NCI-H1417 (cell line): Measurements from ENCODE around the gene TMEM117.
"Not testable (repeated sequence)": the region's sequence is repeated elsewhere in the genome, so short reads cannot be mapped to it uniquely, and the experiment has no call there.

Source experiments
- DNase-seq, 3 experiments: peaks; one replicate each; lab custom pipeline; 2025; lab: John Stamatoyannopoulos, UW

Gene TMEM117

GRCh38 chr12:44223736-44224135 is 387.9 kb downstream of the TMEM117 start:
- DNase-seq: no peak

- no peak for DNase-seq
Observed at GRCh38 chr12:44224399-44225148, 388.7 kb downstream of the TMEM117 start.

- no peak for DNase-seq
Observed at GRCh38 chr12:44225149-44225510, 389.2 kb downstream of the TMEM117 start.

DNA sequence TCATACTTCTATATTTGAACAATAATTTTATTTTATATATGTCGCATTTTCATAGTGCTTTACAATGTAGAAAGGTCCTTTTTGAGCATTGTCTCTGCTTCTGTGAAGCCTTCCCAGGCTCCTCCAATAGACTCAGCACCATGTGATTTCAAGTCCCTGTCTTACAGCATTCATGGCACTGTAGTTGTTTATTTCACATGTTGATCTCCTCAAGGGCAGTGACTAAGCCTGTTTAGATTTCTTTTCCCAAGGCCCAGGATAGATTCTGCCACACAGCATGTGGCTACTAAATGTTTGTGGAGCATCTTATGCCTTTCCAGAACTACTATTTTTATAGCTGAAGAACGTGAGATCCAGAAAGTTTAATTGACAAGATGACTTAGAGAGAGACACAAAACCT is 391.7 kb downstream of the TMEM117 start:
- DNase-seq: no peak

DNA sequence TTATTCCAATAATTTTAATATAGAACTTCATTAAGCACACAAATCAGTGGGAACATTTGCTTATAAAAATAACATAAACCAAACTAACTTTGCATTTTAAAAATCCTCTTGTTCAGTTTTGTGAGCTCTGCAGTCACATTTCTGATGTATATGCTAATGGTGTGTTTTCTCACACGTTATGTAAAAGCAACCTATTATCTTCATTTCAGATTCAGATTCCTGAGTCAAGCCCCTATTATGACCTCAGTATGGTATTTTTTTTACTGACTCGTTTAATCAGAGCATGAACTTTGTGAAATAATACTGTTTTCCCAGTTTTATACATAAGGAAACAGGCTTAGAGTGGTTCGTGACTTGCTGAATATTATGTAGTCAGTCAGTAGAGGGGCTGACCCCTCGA is 394.0 kb downstream of the TMEM117 start:
- DNase-seq: no peak

DNA sequence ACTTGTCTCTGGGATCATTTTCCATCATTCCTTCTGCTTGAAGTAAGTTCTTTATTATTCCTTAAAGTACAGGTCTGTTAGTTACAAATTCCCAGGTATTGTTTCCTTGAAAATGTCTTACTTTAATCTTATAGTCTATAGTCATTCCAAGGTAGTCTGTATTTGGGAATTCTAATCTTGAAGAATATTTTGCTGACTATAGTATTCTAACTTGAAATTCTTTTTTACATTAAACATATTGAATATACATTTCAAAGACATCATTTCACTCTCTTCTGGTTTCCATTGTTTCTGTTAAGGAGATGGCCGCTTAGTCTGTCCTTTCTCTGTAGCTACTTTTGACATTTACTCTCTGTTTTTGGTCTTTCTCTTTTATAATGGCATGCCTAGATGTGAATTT is 399.8 kb downstream of the TMEM117 start:
- no peak for DNase-seq

DNA sequence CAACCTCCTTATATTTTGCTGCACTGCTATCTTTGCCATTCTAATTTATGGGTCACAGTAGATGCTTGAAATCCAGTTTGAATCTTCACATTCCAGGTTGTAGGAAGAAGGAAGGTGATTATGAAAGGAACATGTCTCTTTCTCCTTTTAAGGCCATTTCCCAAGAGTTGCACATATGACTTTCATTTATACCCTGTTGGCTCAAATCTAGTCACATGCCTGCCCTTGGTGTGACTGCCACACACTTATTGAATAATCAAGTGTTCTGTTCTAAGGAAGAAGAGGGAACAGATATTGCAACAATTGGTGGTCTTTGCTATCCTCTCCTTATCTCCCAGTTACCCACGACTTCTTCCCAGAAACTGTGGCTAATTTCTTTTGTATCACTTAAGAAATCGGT is 404.3 kb downstream of the TMEM117 start:
- no peak for DNase-seq

DNA sequence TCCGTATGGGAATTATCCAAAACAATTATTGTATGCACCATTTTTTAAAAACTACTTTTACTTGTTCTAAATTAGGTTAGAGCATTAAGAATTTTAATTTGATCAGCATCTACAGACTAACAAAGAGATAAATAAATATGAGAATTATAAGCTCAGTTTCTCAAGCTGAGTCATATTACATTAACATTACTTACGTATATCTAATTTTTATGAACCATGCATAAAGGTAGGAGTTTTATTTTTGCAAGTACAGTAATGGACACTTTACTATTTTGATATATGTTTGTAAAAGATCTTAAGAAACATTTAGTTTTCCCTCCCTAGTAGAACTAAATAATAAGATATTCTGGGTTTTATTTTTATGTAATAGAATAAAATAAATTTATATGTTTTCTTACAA is 410.1 kb downstream of the TMEM117 start:
- DNase-seq: no peak

DNA sequence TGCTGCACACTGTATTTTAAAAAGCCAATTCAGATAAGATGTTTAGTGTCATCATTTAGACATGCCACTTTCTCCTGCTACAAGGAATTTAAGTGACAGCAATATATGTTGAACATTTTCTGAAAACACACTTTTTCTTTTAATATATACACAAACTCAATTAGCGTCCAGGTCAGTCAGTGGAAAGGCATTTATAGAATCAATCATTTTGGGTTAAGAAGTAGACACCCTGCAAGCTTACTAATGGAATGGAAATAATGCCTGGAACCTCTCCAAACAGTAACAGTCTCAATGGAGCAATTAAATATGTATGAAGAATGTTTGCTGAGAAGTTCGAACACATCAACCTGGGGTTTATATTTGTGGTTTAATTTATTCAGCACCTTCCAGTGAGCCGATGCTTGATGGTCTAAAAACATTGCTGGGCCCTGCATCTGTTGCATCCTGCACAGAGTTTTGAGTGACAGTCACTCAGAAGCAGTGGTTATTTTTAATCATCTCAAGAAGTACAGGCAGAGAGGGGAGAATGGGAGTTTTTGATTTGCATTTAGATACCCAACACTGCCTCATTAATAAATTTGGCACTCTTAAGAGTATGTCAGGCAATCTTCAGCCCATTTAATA is 410.7 kb downstream of the TMEM117 start:
- peak in 2 of 3 experiments; percentile 19 to 52 for DNase-seq

- no peak for DNase-seq
Observed at GRCh38 chr12:44247588-44247987, 411.7 kb downstream of the TMEM117 start.

- no peak for DNase-seq
Observed at GRCh38 chr12:44248436-44248835, 412.6 kb downstream of the TMEM117 start.

GRCh38 chr12:44250440-44250839 is 414.6 kb downstream of the TMEM117 start:
- not testable (repeated sequence) for DNase-seq

- DNase-seq: peak; percentile 5 to 66 (median 26)
Observed at GRCh38 chr12:44253338-44253856, 417.5 kb downstream of the TMEM117 start.

GRCh38 chr12:44258246-44258645 is 422.4 kb downstream of the TMEM117 start:
- no peak for DNase-seq

- DNase-seq: no peak
Observed at GRCh38 chr12:44259890-44260289, 424.0 kb downstream of the TMEM117 start.

DNA sequence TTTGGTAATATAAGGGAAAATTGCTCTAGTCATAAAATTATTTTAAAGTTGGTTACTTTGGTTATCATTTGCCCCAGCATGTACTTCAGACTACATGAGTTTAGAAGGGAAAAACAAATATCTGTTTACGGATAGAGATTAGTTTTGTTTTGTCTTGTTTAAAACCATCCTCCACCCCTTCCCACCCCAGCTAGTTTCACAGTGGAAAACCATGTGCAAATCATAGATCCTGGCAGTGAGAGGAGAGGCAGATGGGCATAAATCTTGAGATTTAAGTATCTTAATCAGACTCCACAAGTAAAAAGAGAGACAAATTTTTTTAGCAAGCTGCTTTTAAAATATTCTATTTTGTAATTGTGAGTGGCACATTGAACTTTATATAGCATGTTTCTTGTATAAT is 424.7 kb downstream of the TMEM117 start:
- DNase-seq: no peak

DNA sequence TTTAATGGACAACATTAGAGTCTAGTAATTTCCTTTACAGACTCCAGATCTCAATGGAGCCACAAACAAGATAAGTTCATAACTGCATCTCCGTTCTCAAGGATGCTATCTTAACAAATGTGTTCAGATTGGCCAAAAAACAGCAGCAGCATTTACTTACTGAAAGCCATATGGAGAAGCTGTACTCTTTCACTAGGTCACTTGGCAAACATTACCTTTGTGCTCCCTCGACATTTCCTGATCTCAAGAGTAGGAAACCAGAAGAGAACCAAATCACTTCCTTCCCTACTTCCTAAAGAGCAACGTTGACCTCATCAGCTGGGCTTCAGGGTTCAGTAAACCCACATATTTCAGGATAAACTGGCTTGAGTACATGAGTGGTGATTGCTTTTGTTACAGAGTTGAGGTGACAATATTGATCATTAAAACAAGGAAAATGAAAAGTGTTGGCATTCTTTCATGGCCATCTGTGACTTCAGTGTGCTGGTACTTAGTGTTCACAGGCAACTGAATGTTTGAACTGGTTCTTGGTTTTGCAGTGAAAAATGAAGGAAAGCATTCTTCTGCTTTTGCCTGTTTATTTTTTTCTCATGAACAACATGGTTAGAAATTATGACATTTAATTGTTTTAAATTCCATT is 449.6 kb downstream of the TMEM117 start:
- DNase-seq: no peak

- DNase-seq: no peak
Observed at GRCh38 chr12:44286336-44286735, 450.5 kb downstream of the TMEM117 start.

GRCh38 chr12:44286821-44287505 is 451.1 kb downstream of the TMEM117 start:
- DNase-seq: no peak

DNA sequence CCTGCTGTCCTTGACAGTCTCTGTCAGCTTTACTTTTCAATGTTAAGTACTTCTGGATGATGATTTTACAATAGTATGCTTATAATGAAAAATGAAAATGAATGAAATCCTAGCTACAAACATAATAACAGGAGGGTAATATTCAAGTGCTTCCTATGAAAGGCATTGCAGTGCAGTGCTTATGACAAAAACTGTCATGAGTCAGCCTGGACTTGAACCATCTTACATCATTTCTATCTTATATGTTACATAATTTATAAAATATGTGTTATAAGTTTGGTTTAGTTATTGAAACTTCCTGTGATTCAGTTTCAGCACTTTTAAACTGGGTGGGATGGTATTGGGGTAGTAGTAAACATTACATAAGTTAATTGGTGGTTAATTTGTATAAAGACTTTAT is 451.7 kb downstream of the TMEM117 start:
- DNase-seq: no peak

DNA sequence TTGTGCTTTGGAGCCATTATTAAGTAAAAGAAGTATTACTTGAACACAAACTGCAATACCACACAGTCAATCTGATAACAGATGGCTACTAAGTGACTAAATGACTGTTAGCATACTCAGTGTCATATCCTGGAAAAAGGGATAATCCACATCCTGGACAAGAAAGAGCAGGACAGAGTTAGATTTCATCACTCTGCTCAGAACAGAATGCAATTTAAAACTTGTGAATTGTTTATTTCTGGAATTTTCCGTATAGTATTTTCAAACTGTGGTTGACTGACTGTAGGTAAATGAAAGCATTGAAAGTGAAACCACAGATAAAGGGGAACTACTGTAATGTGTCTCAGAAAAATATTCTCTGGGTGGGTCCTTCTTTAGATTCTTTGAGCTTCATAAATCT is 458.8 kb downstream of the TMEM117 start:
- no peak for DNase-seq

DNA sequence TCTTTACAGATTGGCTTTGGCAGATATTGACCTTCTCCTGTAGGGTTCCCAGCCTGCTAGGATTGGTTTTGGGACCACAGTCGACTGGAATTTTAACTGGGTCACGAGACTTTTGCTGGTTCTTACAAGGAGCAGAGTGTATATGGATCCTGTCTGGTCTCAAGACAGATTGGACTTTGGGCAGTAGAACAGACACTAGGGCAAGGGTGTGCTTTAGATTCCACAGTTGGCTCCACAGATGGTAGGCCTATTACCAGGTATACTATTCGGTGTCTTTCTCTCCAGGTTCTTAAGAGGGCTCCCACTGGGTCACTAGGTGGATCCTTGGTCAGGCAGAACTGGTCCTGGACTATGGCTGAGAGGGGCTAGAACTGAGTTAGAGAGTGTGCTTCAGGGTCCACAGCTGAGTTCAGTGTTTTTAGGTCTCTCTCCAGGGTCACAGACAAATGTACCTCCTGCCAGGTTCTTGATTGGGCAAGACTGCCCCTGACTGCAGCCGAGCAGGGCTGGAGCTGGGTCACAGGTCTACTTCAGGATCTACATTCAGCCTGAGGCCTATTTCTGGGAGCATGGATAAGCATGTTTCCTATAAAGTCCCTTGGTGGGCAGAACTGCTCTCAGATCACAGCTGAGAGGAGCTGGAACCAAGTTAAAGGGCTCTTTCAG is 460.2 kb downstream of the TMEM117 start:
- DNase-seq: no peak
